ENCODE measurements around the gene TAF12. TPM values are rescaled to one million over a fixed set of nuclear protein-coding genes. Genes with fewer than 3 reads are reported as not detected.

The TAF12 gene
- total RNA-seq, 1 experiment from 2014 or later = 33.9 TPM

GRCh38 chr1:28578696-28579218 lies 64.1 kb downstream of the TAF12 start:
- Histone ChIP-seq H3K4me1 (ENCODE audit: control insufficient read depth, insufficient read depth, low read length) (peaks cover 4% of the 10 kb centered on the region), H3K36me3 (ENCODE audit: control insufficient read depth, insufficient read depth, low read length) (peaks cover 15% of the 10 kb centered on the region), H3K27ac (ENCODE audit: low read length) (no peak overlapping the region), H3K4me3 (ENCODE audit: low read depth in 2 of 2, low read length in 2 of 2) (no peak overlapping the region), H3K9me3 (ENCODE audit: control insufficient read depth, insufficient read depth, low read depth, low read length) (no peaks in the 10 kb centered on the region), H3K27me3 (ENCODE audit: control insufficient read depth, insufficient read depth, low read length) (no peaks in the 10 kb centered on the region)
- in situ Hi-C loops (cut with HindIII; ENCODE audit: low pct_unique_long_range_greater_than_20kb, low sequenced_read_pairs) (no loop called here), intact Hi-C loops (cut with micrococcal nuclease; ENCODE audit: unreplicated experiment) (no loop called here)
- ChIA-PET CTCF (interaction anchor here (0.6 kb wide), 1 partner anchor 60 kb away, joined by 4 read pairs; no protein-coding TSS in a partner anchor), POLR2A (interaction anchor here (0.5 to 0.9 kb wide), 2 partner anchors 53 to 340 kb away, joined by 6 to 14 read pairs; no protein-coding TSS in a partner anchor)
- ATAC-seq (no peak), DNase-seq (ENCODE audit: low read depth, low spot score) (no peak)
- TF ChIP-seq, protein P1, sequence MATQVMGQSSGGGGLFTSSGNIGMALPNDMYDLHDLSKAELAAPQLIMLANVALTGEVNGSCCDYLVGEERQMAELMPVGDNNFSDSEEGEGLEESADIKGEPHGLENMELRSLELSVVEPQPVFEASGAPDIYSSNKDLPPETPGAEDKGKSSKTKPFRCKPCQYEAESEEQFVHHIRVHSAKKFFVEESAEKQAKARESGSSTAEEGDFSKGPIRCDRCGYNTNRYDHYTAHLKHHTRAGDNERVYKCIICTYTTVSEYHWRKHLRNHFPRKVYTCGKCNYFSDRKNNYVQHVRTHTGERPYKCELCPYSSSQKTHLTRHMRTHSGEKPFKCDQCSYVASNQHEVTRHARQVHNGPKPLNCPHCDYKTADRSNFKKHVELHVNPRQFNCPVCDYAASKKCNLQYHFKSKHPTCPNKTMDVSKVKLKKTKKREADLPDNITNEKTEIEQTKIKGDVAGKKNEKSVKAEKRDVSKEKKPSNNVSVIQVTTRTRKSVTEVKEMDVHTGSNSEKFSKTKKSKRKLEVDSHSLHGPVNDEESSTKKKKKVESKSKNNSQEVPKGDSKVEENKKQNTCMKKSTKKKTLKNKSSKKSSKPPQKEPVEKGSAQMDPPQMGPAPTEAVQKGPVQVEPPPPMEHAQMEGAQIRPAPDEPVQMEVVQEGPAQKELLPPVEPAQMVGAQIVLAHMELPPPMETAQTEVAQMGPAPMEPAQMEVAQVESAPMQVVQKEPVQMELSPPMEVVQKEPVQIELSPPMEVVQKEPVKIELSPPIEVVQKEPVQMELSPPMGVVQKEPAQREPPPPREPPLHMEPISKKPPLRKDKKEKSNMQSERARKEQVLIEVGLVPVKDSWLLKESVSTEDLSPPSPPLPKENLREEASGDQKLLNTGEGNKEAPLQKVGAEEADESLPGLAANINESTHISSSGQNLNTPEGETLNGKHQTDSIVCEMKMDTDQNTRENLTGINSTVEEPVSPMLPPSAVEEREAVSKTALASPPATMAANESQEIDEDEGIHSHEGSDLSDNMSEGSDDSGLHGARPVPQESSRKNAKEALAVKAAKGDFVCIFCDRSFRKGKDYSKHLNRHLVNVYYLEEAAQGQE (IDR thresholded peaks at IDR 0.05; ENCODE audit: insufficient read depth in 1 of 2, low read depth in 2 of 2, low read length in 1 of 2) = no peak
- TF ChIP-seq TCF7L2 (IDR thresholded peaks at IDR 0.05; ENCODE audit: low read depth, low read length) (no peak), POLR2AphosphoS5 (IDR thresholded peaks at IDR 0.05; ENCODE audit: low read depth, low read length) (no peak), SIN3A (IDR thresholded peaks at IDR 0.05; ENCODE audit: borderline replicate concordance, insufficient read depth, low read depth, low read length) (no peak)
- TF ChIP-seq, protein P2, sequence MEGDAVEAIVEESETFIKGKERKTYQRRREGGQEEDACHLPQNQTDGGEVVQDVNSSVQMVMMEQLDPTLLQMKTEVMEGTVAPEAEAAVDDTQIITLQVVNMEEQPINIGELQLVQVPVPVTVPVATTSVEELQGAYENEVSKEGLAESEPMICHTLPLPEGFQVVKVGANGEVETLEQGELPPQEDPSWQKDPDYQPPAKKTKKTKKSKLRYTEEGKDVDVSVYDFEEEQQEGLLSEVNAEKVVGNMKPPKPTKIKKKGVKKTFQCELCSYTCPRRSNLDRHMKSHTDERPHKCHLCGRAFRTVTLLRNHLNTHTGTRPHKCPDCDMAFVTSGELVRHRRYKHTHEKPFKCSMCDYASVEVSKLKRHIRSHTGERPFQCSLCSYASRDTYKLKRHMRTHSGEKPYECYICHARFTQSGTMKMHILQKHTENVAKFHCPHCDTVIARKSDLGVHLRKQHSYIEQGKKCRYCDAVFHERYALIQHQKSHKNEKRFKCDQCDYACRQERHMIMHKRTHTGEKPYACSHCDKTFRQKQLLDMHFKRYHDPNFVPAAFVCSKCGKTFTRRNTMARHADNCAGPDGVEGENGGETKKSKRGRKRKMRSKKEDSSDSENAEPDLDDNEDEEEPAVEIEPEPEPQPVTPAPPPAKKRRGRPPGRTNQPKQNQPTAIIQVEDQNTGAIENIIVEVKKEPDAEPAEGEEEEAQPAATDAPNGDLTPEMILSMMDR (IDR thresholded peaks at IDR 0.05) = no peak
- no TSS peak for BruUV-seq (replicated peaks)

GRCh38 chr1:28577738-28578536 lies 64.9 kb downstream of the TAF12 start:
- POLR2A ChIA-PET = interaction anchor here (0.6 kb wide), 1 partner anchor 19 kb away, joined by 4 read pairs; no protein-coding TSS in a partner anchor
- in situ Hi-C loops (cut with HindIII; ENCODE audit: low pct_unique_long_range_greater_than_20kb, low sequenced_read_pairs) = no loop called here

More at GRCh38 chr1:28577738-28578536, 64.9 kb downstream of the TAF12 start:
- DNase-seq (ENCODE audit: low read depth, low spot score) (no peak), ATAC-seq (no peak)
- H3K27ac ChIP-seq (ENCODE audit: low read length) = no peak overlapping the region
- H3K27me3 ChIP-seq (ENCODE audit: control insufficient read depth, insufficient read depth, low read length) = no peaks in the 10 kb centered on the region
- intact Hi-C loops (cut with micrococcal nuclease; ENCODE audit: unreplicated experiment) = no loop called here
- H3K9me3 ChIP-seq (ENCODE audit: control insufficient read depth, insufficient read depth, low read depth, low read length) = no peaks in the 10 kb centered on the region
- BruUV-seq (replicated peaks) = no TSS peak
- TF ChIP-seq SIN3A (IDR thresholded peaks at IDR 0.05; ENCODE audit: borderline replicate concordance, insufficient read depth, low read depth, low read length) (0 out of 2 replicates have a peak, but pooled peaks have one; percentile 26), TCF7L2 (IDR thresholded peaks at IDR 0.05; ENCODE audit: low read depth, low read length) (no peak), POLR2AphosphoS5 (IDR thresholded peaks at IDR 0.05; ENCODE audit: low read depth, low read length) (peak; percentile 63)
- TF ChIP-seq, protein P1 (IDR thresholded peaks at IDR 0.05; ENCODE audit: insufficient read depth in 1 of 2, low read depth in 2 of 2, low read length in 1 of 2) = no peak
- TF ChIP-seq, protein P2 (IDR thresholded peaks at IDR 0.05) = no peak
- H3K4me3 ChIP-seq (ENCODE audit: low read depth in 2 of 2, low read length in 2 of 2) = no peak overlapping the region
- peaks cover 4% of the 10 kb centered on the region for H3K4me1 ChIP-seq (ENCODE audit: control insufficient read depth, insufficient read depth, low read length)
- peaks cover 15% of the 10 kb centered on the region for H3K36me3 ChIP-seq (ENCODE audit: control insufficient read depth, insufficient read depth, low read length)
- CTCF ChIA-PET = interaction anchor here (0.6 kb wide), 1 partner anchor 59 kb away, joined by 4 read pairs; no protein-coding TSS in a partner anchor

All from Panc1 (cell line).